Psoas muscle (tissue), 8 donors: ENCODE data around the gene U2AF2. TPM values are rescaled to one million over a fixed set of nuclear protein-coding genes. Genes with fewer than 3 reads are reported as not detected.

Source experiments
- ATAC-seq, 4 donors: fragments of 200-7000 bp; cut with Tn5 transposase; one replicate each; pipeline ENCODE4 v1.9.1; 2020; ENCODE audit warnings: moderate library complexity in 3 of 4, mild to moderate bottlenecking in 2 of 4
- DNase-seq, 2 donors: peaks; one replicate each; pipeline ENCODE4 v3.0.0-alpha.2; 2020
- H3K27ac ChIP-seq: fragments of 200-600 bp; one replicate; pipeline ENCODE4 v1.8.0; 2022
- H3K27me3 ChIP-seq, 3 donors: fragments of 200-600 bp in 1 of 3; one replicate each; pipeline versions ENCODE4 v1.6.1 to v1.8.0; 2013 to 2022; ENCODE audit warnings: low read length in 2 of 3, mild to moderate bottlenecking in 2 of 3, moderate library complexity in 1 of 3; ENCODE audit not compliant: insufficient read depth in 3 of 3
- H3K36me3 ChIP-seq, 2 donors: fragments of 200-600 bp in 1 of 2; one replicate each; pipeline versions ENCODE4 v1.6.1 to v1.8.0; 2013 to 2022; ENCODE audit warnings: low read depth in 1 of 2, mild to moderate bottlenecking in 1 of 2, moderate library complexity in 1 of 2; ENCODE audit not compliant: insufficient read depth in 1 of 2
- H3K4me1 ChIP-seq: fragments of 200-600 bp; one replicate; pipeline ENCODE4 v1.8.0; 2022
- H3K4me3 ChIP-seq: fragments of 200-600 bp; one replicate; pipeline ENCODE4 v1.8.0; 2022; ENCODE audit warnings: mild to moderate bottlenecking
- H3K9me3 ChIP-seq: fragments of 200-600 bp; one replicate; pipeline ENCODE4 v1.8.0; 2022
- WGBS, 3 donors: extraction: QIAGEN DNeasy Blood & Tissue Kit; methylation state at CpG; one replicate each; pipeline versions ENCODE4 v1.1.6 to v1.1.7; 2013; 5-methylcytosine and 5-hydroxymethylcytosine counted together
- intact Hi-C, 2 donors: fragments of 100-400 bp; cut with DNase I; formaldehyde crosslinking; loops; one replicate each; pipeline versions ENCODE4 v1.11.0 to v1.14.2; 2022
- polyA plus RNA-seq, 3 donors: library from polyadenylated mRNA; stranded (reverse); fragments of 200-250 nt; gene quantifications; one replicate each; pipeline ENCODE4 v1.2.3, GENCODE V29; 2013
- total RNA-seq, 4 donors: library from RNA; stranded (reverse); fragmentation: NEBNext Ultra II Directional in 2 of 4; extraction: Animal tissue kit (Norgen Biotek cat#: 25700) in 2 of 4; gene quantifications; one replicate each; pipeline versions ENCODE4 v1.2.1 to v1.2.4, GENCODE V29; 2021 to 2023
- TF ChIP-seq, protein P1 (sequence below): fragments of 200-600 bp; IDR thresholded peaks from one replicate; pipeline ENCODE4 v1.8.0; 2022; ENCODE audit warnings: antibody characterized with exemption
- donor health status: healthy with polysubstance abuse.
- donor health status: DM: no; HTN: no; CAD: no; lungs with moderate emphysema.
- donor health status: Bipolar disorder and iron deficiency.
- donor health status: healthy.
- donor health status: DM: yes; HTN: yes; CAD: no.
- donor health status: DM: no; HTN: no; CAD: no.
- donor health status: DM: no; HTN: no; CAD: no.
- donor health status: DM: yes; HTN: yes; CAD: no.

The U2AF2 gene
- total and polyA plus RNA-seq, 7 donors = 54.1 to 116 (median 72.6) TPM

DNA sequence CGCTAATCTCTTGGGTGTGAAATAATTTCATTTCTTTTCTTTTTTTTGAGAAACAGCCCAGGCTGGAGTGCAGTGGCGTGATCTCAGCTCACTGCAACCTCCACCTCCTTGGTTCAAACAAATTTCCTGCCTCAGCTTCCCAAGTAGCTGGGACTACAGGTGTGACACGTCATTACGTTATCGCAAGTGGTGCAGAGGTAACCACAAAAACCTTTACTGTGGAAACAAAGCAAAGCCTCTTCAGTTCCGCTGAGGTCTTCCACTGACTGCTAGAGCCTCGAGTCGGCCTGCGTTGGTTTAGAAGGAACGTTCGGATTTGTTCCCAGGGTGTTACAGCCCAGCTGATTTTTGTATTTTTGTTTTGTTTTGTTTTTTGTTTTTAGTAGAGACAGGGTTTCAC, 28.5 kb upstream of the U2AF2 start:
- Histone ChIP-seq H3K36me3 (peaks cover 4 to 10% of the 10 kb centered on the region in 2 donors), H3K27ac (no peak overlapping the region), H3K4me1 (peaks cover 22% of the 10 kb centered on the region), H3K27me3 (no peaks in the 10 kb centered on the region), H3K4me3 (no peak overlapping the region), H3K9me3 (no peaks in the 10 kb centered on the region)
- no peak for DNase-seq
- intact Hi-C loops = loop anchor here in 1 of 2 donors (2.0 to 10.0 kb wide), 3 partner anchors 110 to 492 kb away; partner anchors contain the start of genes RPL28 and TMEM238
- TF ChIP-seq, protein P1, sequence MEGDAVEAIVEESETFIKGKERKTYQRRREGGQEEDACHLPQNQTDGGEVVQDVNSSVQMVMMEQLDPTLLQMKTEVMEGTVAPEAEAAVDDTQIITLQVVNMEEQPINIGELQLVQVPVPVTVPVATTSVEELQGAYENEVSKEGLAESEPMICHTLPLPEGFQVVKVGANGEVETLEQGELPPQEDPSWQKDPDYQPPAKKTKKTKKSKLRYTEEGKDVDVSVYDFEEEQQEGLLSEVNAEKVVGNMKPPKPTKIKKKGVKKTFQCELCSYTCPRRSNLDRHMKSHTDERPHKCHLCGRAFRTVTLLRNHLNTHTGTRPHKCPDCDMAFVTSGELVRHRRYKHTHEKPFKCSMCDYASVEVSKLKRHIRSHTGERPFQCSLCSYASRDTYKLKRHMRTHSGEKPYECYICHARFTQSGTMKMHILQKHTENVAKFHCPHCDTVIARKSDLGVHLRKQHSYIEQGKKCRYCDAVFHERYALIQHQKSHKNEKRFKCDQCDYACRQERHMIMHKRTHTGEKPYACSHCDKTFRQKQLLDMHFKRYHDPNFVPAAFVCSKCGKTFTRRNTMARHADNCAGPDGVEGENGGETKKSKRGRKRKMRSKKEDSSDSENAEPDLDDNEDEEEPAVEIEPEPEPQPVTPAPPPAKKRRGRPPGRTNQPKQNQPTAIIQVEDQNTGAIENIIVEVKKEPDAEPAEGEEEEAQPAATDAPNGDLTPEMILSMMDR = no peak
- no peak for ATAC-seq
- 90 to 96% (median 94%) methylated on average over 11 of the region's 11 CpGs for WGBS, 3 donors

DNA sequence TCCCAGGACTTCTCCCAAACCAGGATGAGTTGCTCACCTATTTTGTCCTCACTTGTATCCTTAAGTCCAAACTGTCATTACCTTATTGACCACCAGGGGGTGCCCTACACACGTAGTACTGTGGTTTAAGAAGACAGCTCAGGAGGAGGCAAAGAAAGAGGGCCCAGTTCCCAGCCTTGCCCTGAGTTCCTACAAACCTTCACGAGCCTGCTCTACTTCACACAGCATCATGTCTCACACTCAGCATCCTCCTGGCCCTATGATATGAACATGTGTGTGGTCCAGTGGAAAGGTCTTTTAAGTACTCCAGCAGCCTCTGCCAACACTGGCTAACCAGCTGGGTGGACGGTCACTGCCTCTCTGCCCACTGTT, 22.4 kb upstream of the U2AF2 start:
- Histone ChIP-seq H3K36me3 (no peaks in the 10 kb centered on the region), H3K4me3 (no peak overlapping the region), H3K27ac (peak overlapping the region; percentile 99), H3K27me3 (no peaks in the 10 kb centered on the region), H3K9me3 (no peaks in the 10 kb centered on the region), H3K4me1 (peaks cover 20% of the 10 kb centered on the region)
- intact Hi-C loops = loop anchor here (5.0 kb wide), 3 partner anchors 115 to 175 kb away; no protein-coding TSS in a partner anchor
- WGBS, 3 donors = 7 to 9% (median 8%) methylated on average over 3 of the region's 3 CpGs
- DNase-seq = peak; percentile 63 to 73
- peak; percentile 75 to 78 (median 76) for ATAC-seq
- TF ChIP-seq, protein P1 = peak; percentile 91

DNA sequence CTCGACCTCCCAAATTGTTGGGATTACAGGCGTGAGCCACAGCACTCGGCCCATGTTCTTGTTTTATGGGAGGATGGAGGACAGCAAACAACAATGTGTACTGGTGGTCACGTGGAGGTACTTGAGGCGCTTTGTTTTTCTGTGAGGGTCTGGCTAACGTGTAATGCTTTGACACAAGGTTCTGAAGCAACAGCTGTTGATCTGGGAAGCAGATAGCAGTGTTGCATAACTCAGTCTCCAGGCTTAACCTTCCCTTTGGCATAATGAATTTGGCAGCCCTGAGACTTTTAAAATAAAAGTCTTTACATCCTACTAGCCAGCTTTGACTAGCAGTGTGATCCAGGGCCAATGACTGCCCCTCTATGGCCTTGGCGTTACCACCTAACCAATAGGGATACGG, 21.0 kb upstream of the U2AF2 start:
- H3K4me3 ChIP-seq = peak overlapping the region; percentile 92
- no peaks in the 10 kb centered on the region for H3K27me3 ChIP-seq
- peak overlapping the region; percentile 99 for H3K27ac ChIP-seq
- H3K4me1 ChIP-seq = peaks cover 24% of the 10 kb centered on the region
- intact Hi-C loops = loop anchor here (5.0 kb wide), 3 partner anchors 117 to 173 kb away; no protein-coding TSS in a partner anchor
- DNase-seq (peak in 1 of 2 donors; percentile 5), ATAC-seq (no peak)
- H3K9me3 ChIP-seq = no peaks in the 10 kb centered on the region
- H3K36me3 ChIP-seq = no peaks in the 10 kb centered on the region
- TF ChIP-seq, protein P1 = no peak
- WGBS, 3 donors = 48 to 64% (median 49%) methylated on average over 8 of the region's 8 CpGs

DNA sequence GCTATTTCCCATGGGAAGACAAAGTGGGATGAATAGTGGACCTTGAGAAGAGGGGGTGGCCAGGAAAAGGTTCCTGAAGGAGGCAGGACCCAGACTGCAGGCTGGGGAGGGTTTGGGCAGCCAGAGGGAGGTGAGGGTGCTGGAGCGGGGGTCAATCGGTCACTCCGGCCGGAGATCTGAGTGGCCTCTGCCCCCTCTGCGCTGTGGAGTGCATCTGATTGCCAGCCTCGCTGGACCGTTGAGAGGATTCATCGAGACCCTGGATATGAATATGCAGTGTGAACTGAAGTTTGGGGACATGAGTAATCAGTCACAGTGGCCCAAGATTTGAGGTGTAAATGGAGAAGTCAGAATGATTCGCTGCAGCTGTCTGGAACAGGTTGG, 19.5 kb upstream of the U2AF2 start:
- Histone ChIP-seq H3K4me3 (peak overlapping the region; percentile 92), H3K27me3 (no peaks in the 10 kb centered on the region), H3K4me1 (peaks cover 38% of the 10 kb centered on the region), H3K9me3 (no peaks in the 10 kb centered on the region), H3K36me3 (no peaks in the 10 kb centered on the region), H3K27ac (peak overlapping the region; percentile 99)
- no peak for DNase-seq
- intact Hi-C loops = no loop called here
- WGBS, 3 donors = 4 to 9% (median 5%) methylated on average over 8 to 9 of the region's 9 CpGs
- peak in 2 of 4 donors; percentile 2 to 10 for ATAC-seq
- TF ChIP-seq, protein P1 = no peak

DNA sequence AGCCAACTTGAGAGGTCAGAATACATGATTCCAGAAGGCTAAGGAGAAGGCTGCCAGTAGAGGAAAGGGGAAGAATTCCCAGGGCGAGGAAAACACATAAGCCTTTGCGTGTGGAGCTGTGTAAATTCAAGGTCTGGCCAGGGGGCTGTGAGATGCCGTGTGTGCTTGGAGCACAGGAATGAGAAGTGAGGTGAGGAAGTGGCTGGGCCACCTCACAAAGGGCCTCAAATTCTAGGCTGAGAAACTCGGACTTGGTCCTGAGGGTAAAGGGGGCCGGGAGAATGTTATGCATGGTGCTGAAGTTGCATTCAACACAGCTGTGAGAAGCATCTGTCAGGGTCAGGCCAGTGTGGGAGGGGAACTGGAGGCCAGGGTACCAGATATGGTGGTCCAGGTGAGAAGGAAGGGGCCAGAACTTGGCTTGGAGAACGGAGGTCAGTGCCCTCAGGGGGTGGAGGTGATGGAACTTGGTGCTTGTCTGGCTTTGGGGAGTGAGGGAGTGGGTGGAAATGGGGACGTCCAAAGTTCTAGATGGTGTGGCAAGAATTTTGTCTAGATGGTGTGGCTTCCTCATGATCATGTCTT, 18.9 kb upstream of the U2AF2 start:
- TF ChIP-seq, protein P1 = no peak
- intact Hi-C loops = no loop called here
- peak overlapping the region; percentile 99 for H3K27ac ChIP-seq
- peaks cover 39% of the 10 kb centered on the region for H3K4me1 ChIP-seq
- H3K36me3 ChIP-seq = no peaks in the 10 kb centered on the region
- no peaks in the 10 kb centered on the region for H3K9me3 ChIP-seq
- ATAC-seq (no peak), DNase-seq (no peak)
- no peaks in the 10 kb centered on the region for H3K27me3 ChIP-seq
- H3K4me3 ChIP-seq = peak overlapping the region; percentile 92
- 49 to 65% (median 54%) methylated on average over 7 of the region's 7 CpGs for WGBS, 3 donors
